Thyroid gland (tissue), 4 donors: ENCODE data around the gene NR1H4. TPM values are rescaled to one million over a fixed set of nuclear protein-coding genes. Genes with fewer than 3 reads are reported as not detected.

ENCODE experiments used
- DNase-seq, 2 donors: peaks; one replicate each; pipeline ENCODE4 v3.0.0-alpha.2; 2019
- H3K27ac ChIP-seq, 3 donors: fragments of 200-600 bp; sonication (generic); 1 replicate in 2 of 3; 2 replicates in 1 of 3; pipeline ENCODE4 v1.5.1; 2016 to 2019; ENCODE audit warnings: mild to moderate bottlenecking in 1 of 3, moderate library complexity in 1 of 3
- H3K27me3 ChIP-seq: fragments of 200-600 bp; sonication (generic); one replicate; pipeline ENCODE4 v1.5.1; 2019
- H3K36me3 ChIP-seq, 2 donors: fragments of 200-600 bp; sonication (generic); one replicate each; pipeline ENCODE4 v1.5.1; 2016 to 2019
- H3K4me1 ChIP-seq, 2 donors: fragments of 200-600 bp; sonication (generic); one replicate each; pipeline ENCODE4 v1.5.1; 2017 to 2019
- H3K4me3 ChIP-seq, 3 donors: fragments of 200-600 bp; sonication (generic); replicated peaks in 1 of 3; 1 replicate in 2 of 3; 2 replicates in 1 of 3; pipeline ENCODE4 v1.5.1; 2016; ENCODE audit warnings: mild to moderate bottlenecking in 1 of 3
- H3K9me3 ChIP-seq: fragments of 200-600 bp; sonication (generic); one replicate; pipeline ENCODE4 v1.5.1; 2017
- POLR2A ChIP-seq, 2 donors: fragments of 450-650 bp; IDR thresholded peaks; one replicate each; pipeline ENCODE4 v1.6.1; 2017; ENCODE audit warnings: antibody characterized with exemption in 2 of 2, mild to moderate bottlenecking in 2 of 2, moderate library complexity in 1 of 2
- WGBS, 2 donors: methylation state at CpG; one replicate each; pipeline ENCODE4 v1.1.5; 2017; 5-methylcytosine and 5-hydroxymethylcytosine counted together
- intact Hi-C: fragments of 100-400 bp; cut with DNase I; formaldehyde crosslinking; loops from one replicate; pipeline ENCODE4 v1.15.1; 2023
- total RNA-seq, 4 donors: library from RNA; depleted of rRNA; stranded (reverse); fragments of >200 nt; gene quantifications; one replicate each; pipeline ENCODE4 v1.2.3, GENCODE V29; 2016
- TF ChIP-seq, protein P1 (sequence below), 6 experiments: fragments of 200-600 bp in 3 of 6; fragments of 450-650 bp in 3 of 6; sonication (generic) in 3 of 6; IDR thresholded peaks; one replicate each; pipeline ENCODE4 v1.5.1; 2016 to 2019; ENCODE audit warnings: antibody characterized with exemption in 6 of 6, mild to moderate bottlenecking in 2 of 6, inconsistent platforms in 1 of 6, moderate library complexity in 1 of 6

Gene NR1H4
- total RNA-seq, 4 donors from 2014 or later: not detected

DNA sequence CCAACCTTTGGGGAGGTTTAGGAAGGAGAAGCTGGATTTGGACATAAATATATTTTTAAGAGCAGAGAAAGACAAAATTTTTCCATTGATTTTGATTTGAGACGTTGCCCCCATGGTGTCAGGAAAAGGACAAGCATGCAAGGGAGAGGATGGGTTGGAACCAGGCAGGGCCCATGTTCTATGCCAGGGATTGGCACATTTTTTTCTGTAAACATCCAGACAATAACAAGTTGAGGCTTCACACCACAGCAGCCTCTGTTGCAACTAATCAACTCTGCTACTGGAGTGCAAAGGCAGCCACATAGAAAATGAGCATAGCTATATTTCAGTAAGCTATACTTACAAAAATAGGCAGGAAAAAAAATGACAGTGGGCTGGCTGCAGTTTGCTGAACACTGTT is 44.7 kb downstream of the NR1H4 start:
- TF ChIP-seq, protein P1, sequence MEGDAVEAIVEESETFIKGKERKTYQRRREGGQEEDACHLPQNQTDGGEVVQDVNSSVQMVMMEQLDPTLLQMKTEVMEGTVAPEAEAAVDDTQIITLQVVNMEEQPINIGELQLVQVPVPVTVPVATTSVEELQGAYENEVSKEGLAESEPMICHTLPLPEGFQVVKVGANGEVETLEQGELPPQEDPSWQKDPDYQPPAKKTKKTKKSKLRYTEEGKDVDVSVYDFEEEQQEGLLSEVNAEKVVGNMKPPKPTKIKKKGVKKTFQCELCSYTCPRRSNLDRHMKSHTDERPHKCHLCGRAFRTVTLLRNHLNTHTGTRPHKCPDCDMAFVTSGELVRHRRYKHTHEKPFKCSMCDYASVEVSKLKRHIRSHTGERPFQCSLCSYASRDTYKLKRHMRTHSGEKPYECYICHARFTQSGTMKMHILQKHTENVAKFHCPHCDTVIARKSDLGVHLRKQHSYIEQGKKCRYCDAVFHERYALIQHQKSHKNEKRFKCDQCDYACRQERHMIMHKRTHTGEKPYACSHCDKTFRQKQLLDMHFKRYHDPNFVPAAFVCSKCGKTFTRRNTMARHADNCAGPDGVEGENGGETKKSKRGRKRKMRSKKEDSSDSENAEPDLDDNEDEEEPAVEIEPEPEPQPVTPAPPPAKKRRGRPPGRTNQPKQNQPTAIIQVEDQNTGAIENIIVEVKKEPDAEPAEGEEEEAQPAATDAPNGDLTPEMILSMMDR (IDR thresholded peaks at IDR 0.05): no peak
- Histone ChIP-seq H3K27ac (no peak overlapping the region), H3K4me3 (no peak overlapping the region), H3K36me3 (no peaks in the 10 kb centered on the region), H3K4me1 (no peaks in the 10 kb centered on the region), H3K9me3 (no peaks in the 10 kb centered on the region), H3K27me3 (no peaks in the 10 kb centered on the region)
- WGBS, 2 donors: 70 to 85% methylated on average over 1 of the region's 1 CpG
- intact Hi-C loops: no loop called here
- DNase-seq: no peak

DNA sequence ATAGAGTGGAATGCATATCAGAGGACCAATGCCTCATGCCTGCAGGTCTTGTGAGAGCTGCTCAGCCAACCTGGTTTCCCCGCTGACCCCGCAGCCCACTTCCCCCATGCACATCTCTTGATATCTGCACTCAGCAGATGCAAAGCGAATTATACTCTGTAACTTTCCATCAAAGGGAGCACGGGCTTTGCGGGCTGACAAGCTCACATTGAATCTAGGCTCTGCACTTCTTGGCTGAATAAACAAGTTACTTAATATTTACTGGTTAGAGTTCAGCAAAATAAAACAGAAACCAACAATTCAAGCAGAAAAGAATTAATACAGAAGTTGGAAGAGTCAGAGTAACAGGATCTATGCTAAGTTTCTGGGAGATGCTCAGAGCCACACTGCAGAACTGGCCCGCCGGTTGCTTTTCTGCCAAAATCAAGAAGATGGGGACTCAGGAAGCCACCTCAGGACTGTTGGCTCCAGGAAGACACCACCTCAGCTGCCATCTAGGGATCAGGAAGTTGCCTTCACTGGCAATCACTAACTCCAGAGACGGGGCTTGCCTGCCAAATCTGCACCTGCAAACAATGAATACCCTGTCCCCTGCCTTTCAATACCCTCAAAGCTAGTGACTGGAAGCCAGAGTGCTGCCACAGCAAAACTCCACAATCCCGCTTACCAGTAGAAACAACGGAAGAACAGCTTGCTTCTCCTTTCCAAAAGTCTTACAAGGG is 46.5 kb downstream of the NR1H4 start:
- TF ChIP-seq, protein P1 (IDR thresholded peaks at IDR 0.05): no peak
- no peak for TF ChIP-seq POLR2A (IDR thresholded peaks at IDR 0.05)
- H3K4me1 ChIP-seq: no peaks in the 10 kb centered on the region
- 76 to 78% methylated on average over 10 of the region's 10 CpGs for WGBS, 2 donors
- no peaks in the 10 kb centered on the region for H3K36me3 ChIP-seq
- H3K27me3 ChIP-seq: no peaks in the 10 kb centered on the region
- intact Hi-C loops: no loop called here
- H3K27ac ChIP-seq: no peak overlapping the region
- DNase-seq: no peak
- H3K9me3 ChIP-seq: no peaks in the 10 kb centered on the region
- H3K4me3 ChIP-seq: no peak overlapping the region

DNA sequence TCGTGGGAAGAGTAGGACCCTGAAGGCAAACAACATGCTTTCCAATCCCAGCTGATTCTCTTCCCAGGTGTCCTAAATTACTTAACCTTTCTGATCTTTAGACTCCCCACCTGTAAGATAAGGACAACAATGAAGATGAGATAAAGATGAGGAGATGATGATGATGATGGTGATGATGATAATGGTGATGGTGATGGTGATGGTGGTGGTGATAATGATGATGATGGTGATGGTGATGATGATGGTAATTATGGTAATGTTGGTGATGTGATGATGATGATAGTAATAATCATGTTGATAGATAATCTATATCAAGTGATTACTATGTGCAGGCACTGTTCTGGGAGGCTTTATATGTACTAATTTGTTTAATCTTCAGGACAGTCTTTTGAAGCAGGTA is 48.3 kb downstream of the NR1H4 start:
- Histone ChIP-seq H3K27ac (no peak overlapping the region), H3K36me3 (no peaks in the 10 kb centered on the region), H3K4me1 (no peaks in the 10 kb centered on the region), H3K27me3 (no peaks in the 10 kb centered on the region), H3K9me3 (no peaks in the 10 kb centered on the region), H3K4me3 (no peak overlapping the region)
- intact Hi-C loops: no loop called here
- 66 to 69% methylated on average over 1 of the region's 1 CpG for WGBS, 2 donors
- TF ChIP-seq, protein P1 (IDR thresholded peaks at IDR 0.05): no peak
- no peak for TF ChIP-seq POLR2A (IDR thresholded peaks at IDR 0.05)
- DNase-seq: no peak

DNA sequence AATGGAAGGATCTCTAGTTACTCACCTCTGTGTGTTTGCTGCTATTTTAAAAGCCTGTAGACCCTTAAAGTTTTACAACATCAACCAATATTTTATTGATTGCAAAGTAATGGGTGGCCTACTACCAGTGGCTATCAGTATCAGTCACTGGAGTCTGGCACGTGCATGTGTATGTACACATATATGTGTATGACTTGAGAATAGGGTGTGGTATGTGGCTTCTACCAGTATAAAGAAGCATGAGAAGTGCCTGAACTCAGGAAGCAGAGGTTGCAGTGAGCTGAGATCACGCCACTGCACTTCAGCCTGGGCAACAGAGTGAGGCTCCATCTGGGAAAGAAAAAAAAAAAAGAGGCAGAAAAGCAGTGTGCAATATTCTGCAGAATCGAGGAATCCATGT is 54.4 kb downstream of the NR1H4 start:
- H3K36me3 ChIP-seq: no peaks in the 10 kb centered on the region
- no peaks in the 10 kb centered on the region for H3K4me1 ChIP-seq
- no peaks in the 10 kb centered on the region for H3K27me3 ChIP-seq
- H3K4me3 ChIP-seq: no peak overlapping the region
- intact Hi-C loops: no loop called here
- DNase-seq: no peak
- no peak for TF ChIP-seq POLR2A (IDR thresholded peaks at IDR 0.05)
- TF ChIP-seq, protein P1 (IDR thresholded peaks at IDR 0.05): no peak
- no peaks in the 10 kb centered on the region for H3K9me3 ChIP-seq
- no peak overlapping the region for H3K27ac ChIP-seq
- WGBS, 2 donors: 60 to 67% methylated on average over 3 of the region's 3 CpGs

DNA sequence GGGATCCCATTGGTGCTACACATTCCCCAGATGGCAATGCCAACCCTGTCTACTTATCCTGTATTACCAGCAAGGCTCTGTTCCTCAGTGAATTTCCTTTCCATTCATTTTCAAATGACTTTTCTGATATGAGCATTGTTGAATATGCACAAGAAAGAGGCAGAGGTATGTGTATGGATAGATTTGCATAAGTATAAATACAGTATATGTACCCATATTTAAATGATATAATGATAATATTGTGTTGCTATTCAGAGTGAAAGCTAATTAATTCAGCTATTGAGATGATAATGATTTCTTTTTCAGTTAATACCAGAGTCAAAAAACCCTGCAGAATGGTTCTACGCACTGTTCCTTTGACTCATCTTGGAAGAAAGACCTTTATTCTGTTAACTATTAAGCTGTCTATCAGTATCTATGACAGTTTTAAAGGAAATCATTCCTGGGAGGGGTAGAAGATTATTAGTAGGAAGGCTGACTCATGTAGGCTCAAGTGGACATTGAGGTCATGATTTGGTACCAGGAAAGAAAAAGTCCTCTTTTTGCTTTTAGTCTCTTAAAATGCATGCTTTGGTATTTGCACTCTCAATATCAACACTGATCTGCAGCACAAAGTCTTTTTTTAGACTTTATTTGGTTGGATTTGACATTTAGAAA is 54.9 kb downstream of the NR1H4 start:
- Histone ChIP-seq H3K9me3 (no peaks in the 10 kb centered on the region), H3K4me1 (no peaks in the 10 kb centered on the region), H3K27ac (no peak overlapping the region), H3K36me3 (no peaks in the 10 kb centered on the region), H3K4me3 (no peak overlapping the region), H3K27me3 (no peaks in the 10 kb centered on the region)
- intact Hi-C loops: no loop called here
- no peak for TF ChIP-seq POLR2A (IDR thresholded peaks at IDR 0.05)
- TF ChIP-seq, protein P1 (IDR thresholded peaks at IDR 0.05): no peak
- DNase-seq: no peak
- 84 to 94% methylated on average over 1 of the region's 1 CpG for WGBS, 2 donors
